CD1c-positive myeloid dendritic cell (primary cell): ENCODE measurements around the gene TTC8.
A peak's percentile ranks its signal among the peaks of the same experiment; 100 is the strongest.
"Not testable (repeated sequence)": the region's sequence is repeated elsewhere in the genome, so short reads cannot be mapped to it uniquely, and the experiment has no call there.

Experiments
- DNase-seq: peaks from one replicate; pipeline ENCODE4 v3.0.0-alpha.2; 2016; ENCODE audit errors: extremely low spot score

The TTC8 gene

GRCh38 chr14:88825078-88825458 is 617 bp downstream of the TTC8 start:
- no peak for DNase-seq

DNA sequence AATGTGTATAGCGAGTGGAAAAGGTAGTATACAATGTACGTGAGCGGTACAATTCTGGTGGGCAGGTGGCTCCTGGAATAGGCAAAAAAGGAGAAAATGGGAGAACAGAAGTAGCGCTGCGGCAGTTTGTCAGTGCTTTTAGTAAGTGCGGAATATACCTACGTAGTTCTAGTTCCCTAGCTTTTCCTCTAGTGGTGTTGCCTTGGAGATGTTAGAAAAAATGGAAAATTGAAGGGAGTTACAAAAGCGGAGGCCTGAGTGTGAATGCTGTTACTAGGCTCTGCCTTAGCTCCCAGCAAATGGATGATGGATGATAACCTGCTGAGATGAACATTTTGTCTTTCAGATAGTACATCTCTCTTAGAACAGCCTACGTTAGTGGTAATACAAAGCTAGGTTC is 1.1 kb downstream of the TTC8 start:
- no peak for DNase-seq

- DNase-seq, result peak; percentile 10
Observed at GRCh38 chr14:88829188-88829587, 4.7 kb downstream of the TTC8 start.

GRCh38 chr14:88829685-88830302 is 5.3 kb downstream of the TTC8 start:
- no peak for DNase-seq

DNA sequence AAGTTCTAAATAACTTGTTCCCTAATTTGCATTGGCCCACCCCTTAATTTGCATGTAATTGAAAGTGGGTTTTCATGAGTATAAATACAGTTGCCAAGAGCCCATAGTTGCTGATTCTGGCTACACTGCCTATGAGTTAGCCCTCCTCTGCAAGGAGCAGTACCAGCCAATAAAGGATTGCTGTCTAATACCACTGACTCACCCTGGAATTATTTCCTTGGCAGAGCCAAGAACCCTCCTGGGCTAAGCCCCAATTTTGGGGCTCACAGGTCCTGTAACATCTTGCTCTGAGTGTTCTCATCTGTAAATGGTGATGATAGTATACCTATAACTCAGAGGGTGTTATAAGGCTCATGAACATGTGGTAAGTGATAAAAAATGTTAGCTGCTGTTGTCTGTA is 6.8 kb downstream of the TTC8 start:
- DNase-seq, result no peak

DNA sequence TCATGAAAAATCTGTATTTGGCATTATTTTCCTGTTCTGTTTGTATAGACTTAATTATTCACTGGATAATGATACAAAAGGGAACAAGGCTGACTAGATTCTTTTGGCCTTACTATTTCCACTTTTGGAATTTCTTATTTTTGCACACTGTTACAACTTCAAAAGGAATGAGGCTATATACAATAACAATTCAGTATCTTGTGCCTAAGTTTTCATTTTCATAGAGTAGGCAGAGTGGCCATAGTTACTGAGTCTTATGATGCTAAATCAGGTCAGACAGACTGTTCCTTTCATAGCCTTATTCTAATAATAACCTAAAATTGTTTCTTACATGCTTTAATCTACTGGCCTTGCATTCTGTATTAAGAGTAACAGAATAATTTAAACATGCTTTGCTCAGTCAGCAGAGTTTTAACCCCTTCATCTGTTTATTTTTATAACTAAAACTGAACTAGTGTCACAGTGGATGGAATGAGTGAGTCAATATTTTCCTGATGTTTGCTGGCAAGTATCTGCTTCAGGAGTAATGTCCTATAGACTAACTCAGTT is 10.5 kb downstream of the TTC8 start:
- DNase-seq, result no peak

DNA sequence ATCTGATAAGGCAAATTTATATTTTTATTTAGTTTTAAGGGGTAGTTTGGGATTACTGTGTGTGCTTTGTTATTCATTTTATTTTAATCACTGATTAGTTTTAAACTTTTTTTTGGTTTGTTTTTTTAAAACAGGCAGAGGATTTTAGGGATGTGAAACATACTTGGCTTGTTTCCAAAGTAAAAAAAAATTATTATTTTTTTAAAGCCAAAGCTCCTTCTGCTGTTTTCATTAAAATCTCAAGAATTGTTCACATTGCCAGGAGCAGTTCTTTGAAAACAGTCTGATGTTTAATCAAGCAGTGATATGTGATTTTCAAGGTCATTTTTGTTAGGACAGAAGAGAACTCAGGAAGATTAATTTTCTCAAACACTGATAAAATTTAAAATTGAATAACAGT is 11.2 kb downstream of the TTC8 start:
- DNase-seq, result peak; percentile 43

DNA sequence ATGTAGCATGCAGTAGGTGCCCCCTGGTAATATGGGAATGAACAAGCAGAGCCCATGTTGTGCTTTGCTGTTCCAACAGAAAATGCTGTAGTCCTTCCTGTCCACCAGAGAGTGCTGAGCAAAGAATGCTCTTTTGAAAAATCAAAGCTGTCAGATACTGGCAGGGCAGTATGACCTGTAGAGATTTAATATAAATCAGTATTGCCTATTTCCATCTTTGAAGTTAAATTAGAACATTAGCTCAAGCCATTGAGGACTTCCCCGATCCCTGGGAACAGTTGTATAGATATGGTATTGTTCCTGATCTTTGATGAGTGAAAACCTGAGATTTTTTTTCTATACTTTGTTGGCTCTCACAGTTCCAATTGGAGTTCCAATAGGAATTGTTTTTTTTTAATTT is 13.0 kb downstream of the TTC8 start:
- DNase-seq, result no peak

DNA sequence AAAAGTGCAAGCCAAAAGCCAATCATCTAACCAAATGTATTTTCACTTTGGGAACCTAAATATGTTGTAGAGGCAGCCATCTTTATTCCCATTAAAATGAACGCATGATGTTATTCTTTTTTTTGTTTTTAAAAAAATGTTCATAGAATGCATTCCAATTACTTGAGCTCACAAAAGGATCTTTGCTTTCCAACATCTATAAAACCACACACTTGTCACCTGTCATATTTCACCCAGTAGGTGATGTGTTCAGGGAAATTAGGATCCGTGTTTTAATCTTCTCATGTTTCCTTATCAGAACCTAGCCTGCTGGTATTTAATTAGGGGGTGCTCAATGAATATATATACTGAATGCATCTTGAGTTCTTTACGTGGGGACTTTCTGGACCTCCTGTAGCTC is 13.6 kb downstream of the TTC8 start:
- DNase-seq, result no peak

DNA sequence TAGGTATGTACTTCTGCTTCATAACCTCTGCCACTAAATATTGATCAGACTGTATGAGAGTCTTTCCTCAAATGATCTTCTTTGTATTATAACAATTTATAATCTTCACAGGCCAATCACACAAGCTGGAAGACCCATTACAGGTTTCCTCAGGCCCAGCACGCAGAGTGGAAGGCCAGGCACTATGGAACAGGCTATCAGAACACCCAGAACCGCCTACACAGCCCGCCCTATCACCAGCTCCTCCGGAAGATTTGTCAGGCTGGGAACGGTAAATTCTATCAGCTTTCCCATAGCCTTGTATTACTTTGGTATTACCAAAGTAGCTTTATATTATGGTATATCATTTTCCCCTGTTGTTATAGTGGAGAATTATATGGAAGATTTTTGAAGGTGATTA is 16.5 kb downstream of the TTC8 start:
- DNase-seq, result no peak

DNA sequence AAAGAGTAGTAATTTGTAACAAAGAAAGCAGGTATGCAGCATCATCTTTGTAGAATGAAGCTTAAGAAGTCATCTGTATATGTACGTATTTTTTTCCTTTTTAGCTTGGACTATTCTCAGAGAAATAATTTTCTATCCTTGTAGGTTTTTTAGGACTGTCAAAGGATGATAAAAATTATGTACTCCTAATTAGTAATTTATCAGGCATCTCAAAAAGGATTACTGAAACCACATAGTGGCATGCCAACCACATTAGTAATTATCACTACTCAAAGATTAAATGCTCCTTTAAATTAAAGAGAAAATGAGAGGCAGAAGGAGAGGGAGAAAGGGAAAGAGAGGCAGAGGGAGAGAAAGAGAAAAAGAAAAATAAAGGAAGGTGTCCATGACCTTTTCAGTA is 17.3 kb downstream of the TTC8 start:
- no peak for DNase-seq

- no peak for DNase-seq
Observed at GRCh38 chr14:88842414-88842813, 18.0 kb downstream of the TTC8 start.

DNA sequence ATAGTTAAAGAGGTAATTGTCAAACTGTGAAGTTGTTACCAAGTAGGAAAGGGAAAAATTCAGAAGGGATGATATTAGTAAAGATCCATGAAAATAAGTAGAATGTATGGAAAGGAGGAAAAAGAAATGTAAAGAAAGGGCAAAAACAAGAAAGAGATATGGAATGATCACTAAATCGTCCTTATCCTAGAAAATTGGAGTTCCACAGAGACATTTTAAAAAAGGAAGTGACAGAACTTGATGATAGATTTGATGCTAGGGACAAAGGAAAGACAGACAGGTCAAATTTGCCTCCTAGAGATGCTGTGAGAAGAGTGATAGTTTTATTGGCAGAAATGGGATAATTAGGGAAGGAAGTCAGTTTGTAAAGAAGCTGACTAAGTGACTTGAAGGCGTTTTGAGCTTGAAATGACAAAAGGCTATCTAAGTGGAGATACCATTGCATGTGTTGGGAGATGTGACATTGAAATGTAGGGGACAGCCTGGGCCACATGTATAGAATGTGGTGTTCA is 20.6 kb downstream of the TTC8 start:
- DNase-seq, result no peak

DNA sequence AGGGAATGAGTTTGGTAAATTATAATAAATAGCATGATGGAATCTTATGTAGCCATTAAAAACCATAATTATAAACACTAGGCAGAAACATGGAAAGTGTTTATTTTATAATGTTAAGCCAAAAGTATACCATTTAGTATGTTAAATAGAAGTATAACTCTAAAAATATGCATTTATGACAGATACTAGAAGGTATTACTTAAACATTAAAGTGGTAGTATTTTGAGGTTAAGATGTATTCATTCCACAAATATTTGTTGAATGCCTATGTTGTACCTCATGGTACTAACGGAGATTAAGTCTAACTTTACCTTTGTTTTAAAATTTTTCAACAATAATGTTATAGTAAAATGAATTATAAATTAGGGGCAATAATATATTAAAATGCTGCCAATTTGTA is 24.1 kb downstream of the TTC8 start:
- no peak for DNase-seq

GRCh38 chr14:88849716-88850115 is 25.3 kb downstream of the TTC8 start:
- no peak for DNase-seq

DNA sequence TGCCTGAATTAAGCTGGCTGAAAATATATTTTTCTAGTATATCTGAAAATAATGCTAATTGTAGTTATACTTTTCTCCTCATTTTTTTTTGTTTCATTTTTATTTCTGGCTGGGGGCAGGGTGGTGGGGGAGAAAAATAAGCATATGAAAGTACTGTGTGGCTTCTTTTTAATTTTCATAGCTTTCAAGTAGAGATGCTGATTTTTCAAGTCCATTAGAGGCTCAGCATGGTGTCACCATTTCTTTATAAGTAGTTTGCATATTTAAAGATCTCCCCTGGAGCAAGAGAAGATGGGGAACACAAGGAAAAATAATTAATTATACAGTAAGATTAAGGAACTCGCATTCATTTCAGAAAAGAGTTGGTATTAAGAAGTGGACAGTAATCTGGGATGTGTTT is 27.1 kb downstream of the TTC8 start:
- no peak for DNase-seq

DNA sequence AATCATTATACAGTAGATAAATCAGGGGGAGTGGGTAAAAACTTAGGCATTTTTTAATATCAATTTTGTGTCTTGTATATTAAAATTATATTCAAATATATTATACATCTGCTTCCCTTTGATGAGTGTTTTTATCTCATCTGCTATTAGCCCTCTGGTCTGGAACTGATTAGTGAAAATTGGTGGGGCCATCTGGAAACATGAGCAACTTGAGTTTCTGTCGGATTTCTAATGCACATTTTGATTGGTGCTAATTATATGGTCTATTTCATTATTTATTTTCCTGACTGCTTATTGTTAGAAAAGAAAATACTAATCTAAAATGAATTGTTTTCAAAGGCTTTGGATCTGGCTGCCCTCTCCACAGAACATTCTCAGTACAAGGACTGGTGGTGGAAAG is 28.2 kb downstream of the TTC8 start:
- no peak for DNase-seq

- no peak for DNase-seq
Observed at GRCh38 chr14:88853129-88853528, 28.7 kb downstream of the TTC8 start.

GRCh38 chr14:88856786-88857366 is 32.4 kb downstream of the TTC8 start:
- no peak for DNase-seq

DNA sequence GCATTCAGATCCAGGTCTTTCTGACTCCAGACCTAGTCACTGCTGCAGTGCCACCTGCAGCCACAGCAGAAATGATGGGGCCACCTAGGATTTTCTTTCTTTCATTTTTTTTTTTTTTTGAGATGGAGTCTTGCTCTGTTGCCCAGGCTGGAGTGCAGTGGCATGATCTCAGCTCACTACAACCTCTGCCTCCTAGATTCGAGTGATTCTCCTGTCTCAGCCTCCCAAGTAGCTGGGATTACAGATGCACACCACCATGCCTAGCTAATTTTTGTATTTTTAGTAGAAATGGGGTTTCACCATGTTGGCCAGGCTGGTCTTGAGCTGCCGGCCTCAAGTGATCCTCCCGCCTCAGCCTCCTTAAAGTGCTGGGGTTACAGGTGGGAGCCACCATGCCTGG is 33.4 kb downstream of the TTC8 start:
- not testable (repeated sequence) for DNase-seq

DNA sequence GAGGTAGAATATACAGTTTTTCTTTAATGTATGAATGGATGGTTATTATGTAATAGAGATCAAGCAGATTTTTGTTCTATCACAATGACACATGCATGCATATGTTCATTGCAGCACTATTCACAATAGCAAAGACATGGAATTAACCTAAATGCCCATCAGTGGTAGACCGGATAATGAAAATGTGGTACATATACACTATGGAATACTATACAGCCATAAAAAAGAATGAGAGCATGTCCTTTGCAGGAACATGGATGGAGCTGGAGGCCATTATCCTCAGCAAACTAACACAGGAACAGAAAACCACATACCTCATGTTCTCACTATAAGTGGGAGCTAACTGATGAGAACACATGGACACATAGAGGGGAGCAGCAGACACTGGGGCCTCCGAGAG is 34.7 kb downstream of the TTC8 start:
- DNase-seq, result not testable (repeated sequence)

- no peak for DNase-seq
Observed at GRCh38 chr14:88863167-88863566, 38.7 kb downstream of the TTC8 start.

DNA sequence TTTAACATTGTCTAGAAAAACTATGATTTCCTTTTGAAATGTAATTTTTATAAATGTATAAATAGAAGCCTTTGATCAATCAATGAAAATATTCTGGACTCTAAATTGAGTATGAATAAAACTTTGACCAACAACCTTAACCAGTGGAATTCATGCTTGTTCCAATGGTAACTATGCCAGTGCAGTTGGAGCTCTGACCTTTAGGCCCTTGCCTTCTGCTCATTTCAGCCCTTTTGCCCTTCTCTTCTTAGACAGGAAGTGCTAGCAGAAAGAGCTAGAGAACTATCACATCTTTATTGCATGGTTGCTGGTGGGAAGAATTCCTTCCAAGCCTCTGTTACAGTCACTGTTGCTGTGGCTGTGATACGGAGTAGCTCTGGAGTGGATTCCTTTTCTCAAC is 39.7 kb downstream of the TTC8 start:
- no peak for DNase-seq

DNA sequence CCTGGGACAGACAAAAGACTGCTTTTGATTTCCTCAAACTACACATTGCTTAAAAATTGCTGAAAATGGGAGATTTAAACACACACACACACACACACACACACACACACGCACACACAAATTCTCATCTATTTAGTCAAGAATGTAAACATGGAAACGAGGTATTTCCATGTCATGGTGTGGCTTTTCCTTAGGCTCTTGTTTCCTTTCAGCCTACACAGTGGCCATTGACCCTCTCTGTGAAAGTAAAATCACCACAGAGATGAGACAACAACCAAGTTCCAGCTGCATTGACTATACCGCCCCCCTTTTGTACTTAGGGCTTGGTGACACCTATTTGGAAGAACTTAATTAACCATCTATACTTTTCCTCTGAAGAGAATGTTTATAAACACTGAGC is 41.9 kb downstream of the TTC8 start:
- DNase-seq, result no peak
